A204.1 (cell line): Measurements from ENCODE around the gene SLC6A2.
"Not testable (repeated sequence)": the region's sequence is repeated elsewhere in the genome, so short reads cannot be mapped to it uniquely, and the experiment has no call there.

Experiments
- FAIRE-seq: peaks from 2 replicates; lab custom pipeline; 2012; peaks lifted over from hg19 to GRCh38; lab: Jason Lieb, UNC

Gene SLC6A2

DNA sequence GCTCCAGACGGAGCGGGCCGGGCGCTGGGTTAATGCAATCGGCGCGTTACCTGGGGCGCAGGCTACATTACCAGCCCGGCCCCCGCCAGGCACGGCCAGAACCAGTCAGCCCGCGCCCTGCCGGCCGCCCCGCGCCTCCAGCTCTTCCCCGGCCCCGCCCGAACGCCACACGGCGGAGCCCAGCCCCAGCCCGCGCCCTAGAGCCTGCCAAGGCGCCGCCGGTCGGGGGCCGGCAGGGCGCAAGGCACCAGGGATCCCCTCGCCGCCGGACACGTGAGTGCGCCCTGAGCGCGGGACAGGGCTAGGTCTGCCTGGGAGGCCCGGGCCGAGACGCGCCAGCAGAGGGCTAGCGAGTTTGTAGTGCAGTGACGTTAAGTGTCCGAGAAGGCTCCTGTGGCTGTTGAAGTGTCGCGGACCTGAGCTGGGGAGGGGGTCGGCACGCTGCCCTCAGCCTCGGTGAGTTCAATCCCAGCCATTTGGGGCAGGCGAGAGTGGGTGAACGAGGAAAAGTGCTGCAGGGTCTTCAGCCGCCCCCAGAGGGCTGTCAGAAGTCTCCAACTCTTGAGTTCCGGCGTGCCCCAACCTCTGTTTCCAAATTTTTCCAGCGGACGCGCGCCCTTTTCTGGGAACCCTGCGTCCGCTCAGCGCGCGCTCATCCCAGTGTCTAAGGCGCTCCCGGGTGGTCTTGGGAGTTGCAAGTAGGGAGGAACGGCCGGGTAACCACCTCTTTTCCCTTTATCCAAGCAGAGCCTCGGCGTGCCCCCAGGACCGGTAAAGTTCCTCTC, at the start of gene SLC6A2:
Gene SLC6A2 (plus strand): TSS at position 92 of the 785 bp plus-strand sequence. CDS start 707 bp downstream, outside the sequence.
- FAIRE-seq: no peak

DNA sequence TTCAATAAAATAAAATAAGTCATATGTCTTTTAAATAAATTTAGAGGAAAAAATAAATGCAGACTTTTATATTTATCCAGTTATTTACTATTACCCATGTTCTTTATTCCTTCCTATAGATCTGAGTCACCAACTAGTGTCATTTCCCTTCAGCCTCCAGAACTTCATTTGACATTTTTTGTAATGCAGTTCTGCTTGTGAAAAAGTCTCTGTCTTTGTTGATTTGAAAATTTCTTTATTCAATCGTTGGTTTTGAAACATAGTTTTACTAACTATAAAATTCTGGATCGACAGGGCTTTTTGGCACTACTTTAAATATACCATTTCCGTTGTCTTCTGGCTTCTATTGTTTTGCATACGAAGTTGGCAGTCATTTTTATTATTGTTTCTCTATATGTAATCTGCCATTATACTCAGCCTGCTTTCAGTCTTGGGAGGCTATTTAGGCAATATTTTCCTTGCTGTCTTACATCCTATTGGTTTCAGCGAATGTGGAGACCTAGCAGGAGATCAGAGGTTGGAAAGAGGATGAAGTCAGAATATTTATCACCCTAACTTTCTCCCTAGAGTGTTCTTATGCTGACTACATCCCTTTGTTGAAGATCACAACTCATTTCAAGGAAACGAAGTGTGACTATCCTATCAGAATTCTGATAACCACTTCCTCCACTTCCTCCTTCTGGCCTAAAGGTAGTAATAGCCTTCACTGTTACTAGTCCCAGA, 42.0 kb upstream of the SLC6A2 start:
- no peak for FAIRE-seq

DNA sequence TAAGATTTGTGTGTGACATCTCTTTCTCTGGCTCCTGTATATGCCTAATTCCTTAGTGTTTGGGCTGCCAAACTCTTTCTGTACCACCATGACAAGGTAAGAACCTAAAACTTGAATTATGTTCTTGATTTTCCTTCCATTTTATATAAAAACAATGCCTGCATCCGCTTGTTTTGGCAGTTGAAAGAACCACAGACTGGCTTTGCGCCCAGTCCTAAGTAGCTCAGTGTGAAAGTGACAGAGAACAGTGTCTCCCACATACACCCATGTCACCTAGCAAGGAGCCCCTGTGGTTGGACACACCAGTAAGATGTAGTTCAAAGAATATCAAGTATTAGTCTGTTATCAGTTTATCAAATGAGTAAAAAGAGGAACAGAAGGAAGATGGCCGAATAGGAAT, 40.7 kb upstream of the SLC6A2 start:
- no peak for FAIRE-seq

DNA sequence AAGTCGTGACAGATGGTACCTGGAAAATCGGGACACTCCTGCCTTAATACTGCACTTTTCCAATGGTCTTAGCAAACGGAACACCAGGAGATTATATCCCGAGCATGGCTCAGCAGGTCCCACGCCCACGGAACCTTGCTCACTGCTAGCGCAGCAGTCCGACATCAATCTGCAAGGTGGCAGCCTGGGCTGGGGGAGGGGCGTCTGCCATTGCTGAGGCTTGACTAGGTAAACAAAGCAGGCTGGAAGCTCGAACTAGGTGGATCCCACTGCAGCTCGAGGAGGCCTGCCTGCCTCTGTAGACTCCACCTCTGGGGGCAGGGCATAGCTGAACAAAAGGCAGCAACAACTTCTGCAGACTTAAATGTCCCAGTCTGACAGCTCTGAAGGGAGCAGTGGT, 40.1 kb upstream of the SLC6A2 start:
- not testable (repeated sequence) for FAIRE-seq

DNA sequence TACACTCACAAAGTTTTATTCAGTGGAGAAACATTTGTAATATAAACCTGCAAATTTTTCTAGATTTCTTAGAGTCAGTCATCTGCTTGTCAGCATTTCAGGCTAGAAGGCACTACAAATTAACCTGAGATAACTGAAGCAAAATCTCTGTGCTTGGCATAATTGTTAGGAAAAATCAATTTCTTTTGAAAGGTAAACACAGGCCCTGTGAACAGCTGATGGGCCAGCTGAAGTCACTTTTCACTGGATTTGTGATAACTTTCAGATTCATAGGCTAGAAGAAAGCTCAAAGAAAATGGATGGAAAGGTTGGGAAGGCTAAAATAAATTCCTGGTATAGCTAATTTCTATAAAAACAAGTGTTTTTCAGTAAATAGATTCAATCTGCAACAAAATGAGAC, 34.0 kb upstream of the SLC6A2 start:
- FAIRE-seq: no peak

DNA sequence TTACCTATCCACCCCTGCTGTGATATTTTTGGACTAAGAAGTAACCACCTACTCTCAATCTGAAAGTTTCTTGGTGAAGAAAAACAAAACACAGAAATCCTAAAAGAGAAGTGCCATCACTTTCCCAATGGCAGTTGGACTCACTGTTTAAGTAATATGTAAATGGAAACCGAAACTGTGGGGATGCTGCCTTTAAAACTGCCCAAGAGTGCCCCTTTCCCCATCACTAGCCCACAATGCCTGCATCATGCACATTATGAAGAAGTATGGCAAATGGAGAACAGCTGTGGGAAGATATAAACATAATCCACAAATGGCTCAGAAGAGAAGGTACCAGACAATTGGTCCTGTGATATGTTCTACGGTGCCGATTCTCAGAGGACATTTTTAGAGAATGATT, 33.5 kb upstream of the SLC6A2 start:
- FAIRE-seq: no peak

DNA sequence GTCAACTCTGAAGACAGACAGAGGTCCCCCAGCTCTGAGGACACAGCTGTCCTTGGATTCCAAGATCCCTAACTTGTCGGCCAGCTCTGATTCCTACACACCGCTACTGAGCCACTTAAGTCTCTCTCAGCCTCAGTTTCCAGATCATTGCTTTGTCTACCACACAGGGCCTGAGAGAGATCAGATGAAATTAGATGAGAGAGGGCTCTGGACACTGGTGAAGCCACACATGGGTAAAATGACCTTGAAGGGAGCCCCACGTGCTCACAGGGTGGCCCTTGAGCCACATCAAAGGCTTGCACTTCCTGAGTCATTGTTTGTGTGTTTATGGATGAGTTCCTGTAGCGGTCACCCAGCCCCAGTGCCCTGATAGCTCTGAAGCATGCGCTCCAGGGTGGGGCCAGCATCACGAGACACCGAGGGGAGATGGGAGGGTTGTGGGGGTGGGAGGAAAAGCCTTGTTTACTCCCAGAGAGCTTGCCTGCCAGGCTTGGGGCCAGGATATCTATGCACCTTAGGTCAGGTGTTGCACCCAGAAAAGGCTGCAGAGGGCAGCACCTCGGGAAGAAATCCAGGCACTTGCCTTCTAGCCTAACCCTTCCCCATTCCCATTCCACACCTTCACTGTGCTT, 32.7 kb upstream of the SLC6A2 start:
- no peak for FAIRE-seq

DNA sequence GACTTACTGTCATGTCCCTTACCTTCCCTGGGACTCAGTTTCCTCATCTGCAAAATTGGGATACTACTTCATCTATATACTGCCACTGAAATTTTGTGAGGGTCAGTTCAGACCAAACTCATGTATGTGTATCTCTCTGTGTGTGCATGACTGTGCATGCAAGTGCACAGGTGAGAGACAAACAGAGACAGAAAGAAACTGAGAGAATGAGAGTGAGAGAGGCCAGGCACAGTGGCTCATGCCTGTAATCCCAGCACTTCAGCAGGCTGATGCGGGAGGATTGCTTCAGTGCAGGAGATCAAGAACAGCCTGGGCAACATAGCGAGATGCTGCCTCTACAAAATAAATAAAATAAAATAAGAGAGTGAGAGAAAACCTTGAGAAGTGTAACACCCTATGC, 32.1 kb upstream of the SLC6A2 start:
- no peak for FAIRE-seq

DNA sequence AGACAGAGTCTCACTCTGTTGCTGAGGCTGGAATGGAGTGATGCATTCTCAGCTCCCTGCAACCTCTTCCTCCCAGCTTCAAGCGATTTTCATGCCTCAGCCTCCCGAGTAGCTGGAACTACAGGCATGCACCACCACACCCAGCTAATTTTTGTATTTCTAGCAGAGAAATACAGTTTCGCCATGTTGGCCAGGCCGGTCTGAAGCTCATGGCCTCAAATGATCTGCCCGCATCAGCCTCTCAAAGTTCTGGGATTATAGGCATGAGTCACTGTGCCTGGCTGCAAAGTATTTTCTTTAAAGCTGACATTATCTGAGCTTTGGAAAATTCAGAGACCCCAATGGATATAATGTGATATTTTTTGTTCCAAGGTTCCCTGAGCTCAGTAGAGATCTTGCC, 31.1 kb upstream of the SLC6A2 start:
- no peak for FAIRE-seq

DNA sequence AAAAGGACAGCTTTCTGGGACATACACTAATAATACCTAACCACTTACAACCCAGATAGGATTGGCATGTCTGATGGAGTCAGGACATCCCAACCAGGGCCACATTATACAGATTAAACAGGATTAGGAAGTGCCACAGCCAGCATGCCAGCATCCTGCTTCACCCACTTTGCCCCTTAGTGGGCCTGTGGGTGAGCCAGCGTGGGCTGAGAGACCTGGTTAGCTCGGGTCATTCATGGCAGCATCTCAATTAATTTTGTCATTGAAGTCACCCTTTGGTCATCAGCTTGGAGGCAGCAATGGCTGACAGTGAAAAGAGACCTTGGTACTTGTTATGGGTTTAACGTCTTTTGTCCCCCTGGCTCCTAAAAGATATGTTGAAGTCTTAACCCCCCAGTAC, 29.9 kb upstream of the SLC6A2 start:
- no peak for FAIRE-seq

DNA sequence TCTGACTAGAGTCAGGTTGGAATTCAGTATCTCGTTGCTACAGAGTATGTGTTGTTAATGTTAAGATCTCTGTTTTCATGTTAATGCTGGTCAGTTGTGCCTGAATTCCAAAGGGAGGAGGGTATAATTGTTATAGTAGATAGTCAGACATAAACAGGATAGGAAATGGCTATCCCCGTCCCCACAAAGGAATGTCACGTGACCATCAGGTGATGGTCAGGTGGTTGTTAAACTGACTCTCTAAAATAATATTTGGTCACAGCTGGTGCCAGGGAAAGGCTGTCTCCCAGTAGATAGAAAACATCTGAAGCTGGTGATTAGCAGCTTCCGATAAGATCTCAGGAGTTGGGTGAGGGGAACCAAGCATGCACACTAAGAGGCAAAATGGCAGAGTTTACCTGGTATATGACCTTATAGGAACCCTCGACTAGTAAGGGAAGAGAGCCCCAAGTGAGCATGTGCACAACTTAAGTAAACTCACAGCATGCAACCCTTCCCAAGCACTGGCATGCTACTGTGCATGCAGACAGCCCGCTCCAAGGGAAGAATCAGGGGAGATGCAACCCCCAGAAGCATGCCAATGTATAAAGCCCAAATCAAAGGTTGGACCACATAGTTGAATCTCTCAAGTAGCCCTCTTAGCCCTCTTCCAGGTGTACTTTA, 27.4 kb upstream of the SLC6A2 start:
- no peak for FAIRE-seq

DNA sequence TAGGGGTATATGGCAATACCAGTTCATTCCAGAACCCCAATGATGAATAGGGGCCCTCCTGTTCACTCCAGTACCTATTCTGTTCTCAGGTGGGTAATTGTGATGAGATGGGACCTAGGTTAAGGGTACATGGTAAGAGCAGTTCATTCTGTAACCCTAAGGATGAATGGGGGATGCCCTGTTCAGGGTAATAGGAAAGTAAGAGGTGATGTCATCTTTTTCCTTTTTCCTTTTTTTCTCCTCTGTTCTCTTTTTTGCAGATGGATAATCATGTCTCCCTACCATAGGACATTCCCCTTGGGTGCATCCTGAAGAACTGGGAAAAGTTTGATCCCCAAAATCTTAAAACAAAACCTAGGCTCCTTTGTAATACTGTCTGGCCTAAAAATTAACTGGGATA, 25.0 kb upstream of the SLC6A2 start:
- FAIRE-seq: no peak

DNA sequence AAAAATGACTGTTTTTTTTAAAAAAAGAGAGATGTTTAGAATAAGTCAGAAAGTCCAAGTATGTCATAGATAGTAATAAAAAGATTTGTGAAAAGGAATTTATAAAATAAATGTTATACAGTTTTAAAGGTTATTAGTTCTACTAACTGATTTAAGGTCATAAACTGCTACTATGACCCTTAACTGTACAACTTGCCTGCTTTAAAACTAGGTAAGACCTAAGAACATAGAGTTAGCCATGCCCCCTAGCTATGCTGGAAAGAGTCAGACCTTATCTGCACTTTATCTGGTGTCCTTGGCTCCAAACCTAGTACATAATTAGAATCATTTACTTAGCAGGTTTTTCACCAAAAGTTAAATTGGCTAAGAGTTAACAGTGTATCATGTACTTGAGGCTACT, 23.5 kb upstream of the SLC6A2 start:
- no peak for FAIRE-seq

DNA sequence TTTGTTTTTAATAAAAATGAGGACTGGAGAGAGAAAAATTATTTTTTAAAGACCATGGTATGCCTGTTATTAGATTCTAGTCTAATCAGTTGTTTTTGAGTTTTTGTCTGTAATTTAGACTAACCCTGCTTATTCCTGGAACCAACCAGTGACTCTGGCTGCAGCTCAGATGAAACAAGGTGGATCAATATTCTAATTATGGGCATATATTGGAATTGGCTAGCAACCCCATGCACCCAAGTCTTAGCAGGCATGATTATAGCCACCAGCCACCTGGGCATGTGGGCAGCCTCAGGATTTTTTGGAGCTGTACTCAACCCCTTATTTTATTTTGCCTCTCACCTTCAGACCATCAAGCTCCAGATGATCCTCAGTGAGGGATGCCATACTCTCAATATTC, 21.6 kb upstream of the SLC6A2 start:
- FAIRE-seq: no peak

DNA sequence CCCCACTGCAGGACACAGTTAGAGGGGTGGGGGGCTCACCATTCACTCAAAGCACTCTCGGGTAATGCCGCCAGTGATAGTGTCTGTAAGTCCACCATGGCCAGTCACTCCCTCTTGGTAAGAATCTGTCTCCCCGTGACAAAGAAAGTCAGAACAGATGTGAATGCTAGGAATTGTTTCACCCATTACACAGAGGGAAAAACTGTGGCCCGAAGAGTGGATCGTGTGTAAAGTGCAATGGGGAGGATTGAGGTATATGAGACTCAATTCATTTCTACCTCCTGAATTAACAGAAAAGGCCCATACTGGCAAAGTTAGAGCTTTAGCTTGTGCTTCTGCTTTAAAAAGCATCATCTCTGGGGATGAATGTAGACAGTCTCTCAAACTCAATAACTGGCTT, 17.5 kb upstream of the SLC6A2 start:
- FAIRE-seq: no peak

DNA sequence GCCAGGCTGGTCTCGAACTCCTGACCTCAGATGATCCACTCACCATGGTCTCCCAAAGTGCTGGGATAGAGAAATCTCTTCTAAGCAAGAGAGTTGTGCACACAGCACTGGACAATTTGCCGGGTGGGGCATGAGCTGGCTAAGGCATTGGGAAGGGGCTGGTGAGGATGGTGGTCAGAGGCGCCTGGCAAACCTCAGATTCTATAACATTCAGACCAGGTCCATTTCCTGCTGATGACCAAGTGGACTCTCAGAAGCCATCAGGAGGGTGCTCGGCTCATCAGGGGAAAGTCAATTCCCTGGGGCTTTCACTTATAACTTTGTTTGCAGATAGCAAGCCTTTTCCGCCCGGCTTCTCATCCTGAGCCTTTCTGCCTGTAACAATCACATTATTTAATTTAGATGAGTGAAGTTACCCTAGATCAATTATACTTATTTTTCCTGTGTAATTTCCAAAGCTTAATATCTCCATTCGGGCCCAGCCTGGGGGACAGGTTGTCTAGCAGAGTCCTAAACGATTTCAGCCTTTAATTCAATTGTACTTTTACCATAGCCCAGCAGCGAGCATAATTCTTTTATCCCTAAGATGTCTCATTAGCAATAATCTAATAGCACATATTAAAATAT, 15.0 kb upstream of the SLC6A2 start:
- FAIRE-seq: no peak

DNA sequence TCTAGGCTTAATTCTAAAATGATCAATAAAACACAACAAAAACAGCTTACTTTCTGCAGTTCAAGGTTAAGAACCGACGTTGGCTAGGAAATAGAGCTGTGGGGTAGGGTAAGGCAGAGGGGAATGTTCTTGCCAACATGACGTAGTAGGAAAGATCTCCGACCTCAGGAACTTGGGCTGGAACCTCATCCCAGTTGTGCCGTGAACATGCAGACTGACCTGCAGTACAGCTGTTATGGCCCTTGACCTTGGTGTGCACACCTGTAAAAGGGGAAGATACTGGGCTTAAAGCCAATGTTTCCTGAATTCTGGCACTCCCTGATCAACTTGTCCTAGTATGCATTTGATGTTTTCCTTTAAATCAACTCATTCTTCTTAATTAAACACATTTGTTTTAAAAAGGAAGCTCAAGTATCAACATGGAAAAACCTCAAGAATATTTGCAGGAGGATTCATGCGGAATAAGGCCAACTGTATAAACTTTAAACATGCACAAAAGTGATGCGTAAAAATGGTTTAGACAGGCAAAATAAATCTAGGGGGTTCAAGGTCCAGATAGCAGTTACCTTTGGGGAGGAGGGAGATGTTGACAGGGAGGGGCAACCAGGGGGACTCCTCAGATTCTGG, 14.2 kb upstream of the SLC6A2 start:
- no peak for FAIRE-seq

DNA sequence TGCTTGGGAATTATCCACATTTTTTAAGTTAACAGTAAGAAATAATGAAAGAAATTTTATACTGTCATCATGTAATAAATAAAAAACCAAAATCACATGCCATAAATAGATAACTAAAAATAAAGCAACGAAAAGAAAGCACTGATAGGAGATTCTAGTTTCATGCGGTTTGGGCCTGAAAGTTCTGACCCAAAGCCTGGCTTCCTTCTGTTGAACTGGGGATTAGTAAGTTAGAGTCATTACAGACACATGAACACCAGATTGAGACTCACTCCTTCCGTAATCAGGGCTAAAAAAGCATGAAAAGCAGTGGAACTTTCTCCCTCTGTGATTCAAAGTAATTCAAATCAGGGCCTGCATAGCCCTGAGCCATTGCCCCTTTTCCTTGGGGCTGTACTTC, 13.2 kb upstream of the SLC6A2 start:
- no peak for FAIRE-seq

DNA sequence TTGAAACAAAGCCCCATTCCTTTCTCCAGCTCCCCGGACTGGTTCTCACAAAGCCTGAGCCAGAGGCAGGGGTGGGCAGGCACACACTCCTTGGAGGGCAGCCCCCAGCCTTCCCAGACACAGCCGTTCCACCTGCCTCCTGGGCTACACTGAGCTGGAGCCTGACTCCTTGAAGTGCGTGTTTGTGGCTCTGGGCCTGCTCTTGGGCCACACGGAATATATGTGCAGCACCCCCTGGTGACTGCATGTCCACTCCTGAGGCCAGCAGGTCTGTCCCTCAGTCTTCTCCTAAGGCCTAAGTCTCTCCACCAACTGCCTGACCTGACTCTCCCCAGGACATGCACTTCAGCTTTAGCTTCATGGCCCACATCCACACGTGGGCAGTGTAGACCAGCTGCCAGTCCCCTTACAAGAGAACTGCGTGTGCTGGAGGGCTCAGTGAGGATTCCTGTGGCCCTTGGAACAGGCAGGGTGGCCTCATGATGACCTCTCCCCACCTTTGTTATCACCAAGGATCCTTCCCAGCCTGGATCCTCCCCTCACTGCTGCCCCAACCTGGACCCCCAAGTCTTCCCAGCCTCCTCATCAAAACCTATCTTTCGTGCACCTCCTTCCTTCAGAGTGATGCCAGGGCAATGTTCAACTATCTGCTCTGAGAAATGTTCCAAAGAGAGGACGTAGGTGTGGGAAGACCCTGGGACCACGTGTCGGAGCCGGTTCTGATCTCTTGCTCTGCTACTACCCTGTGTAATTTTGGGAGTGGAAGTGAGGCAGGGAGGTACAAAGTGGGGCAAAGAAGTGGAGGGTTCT, 12.4 kb upstream of the SLC6A2 start:
- no peak for FAIRE-seq

DNA sequence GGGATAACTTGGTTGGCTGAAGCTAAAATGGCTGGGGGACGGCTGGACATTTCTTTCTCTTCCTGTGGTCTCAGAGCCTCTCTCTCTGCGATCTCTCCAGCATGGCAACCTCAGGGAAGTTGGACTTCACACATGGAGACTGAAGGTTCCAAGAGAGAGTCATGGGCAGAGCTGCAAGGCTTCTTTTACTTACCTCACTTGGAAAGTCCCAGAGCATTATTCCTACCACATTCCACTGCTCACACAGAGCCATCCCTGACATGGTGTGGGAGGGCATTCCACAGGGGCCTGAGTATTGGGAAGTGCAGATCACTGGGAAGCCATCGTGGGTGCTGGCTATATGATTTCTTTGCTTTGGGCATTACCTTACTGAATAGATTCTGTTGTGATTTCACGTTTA, 9.8 kb upstream of the SLC6A2 start:
- FAIRE-seq: no peak

DNA sequence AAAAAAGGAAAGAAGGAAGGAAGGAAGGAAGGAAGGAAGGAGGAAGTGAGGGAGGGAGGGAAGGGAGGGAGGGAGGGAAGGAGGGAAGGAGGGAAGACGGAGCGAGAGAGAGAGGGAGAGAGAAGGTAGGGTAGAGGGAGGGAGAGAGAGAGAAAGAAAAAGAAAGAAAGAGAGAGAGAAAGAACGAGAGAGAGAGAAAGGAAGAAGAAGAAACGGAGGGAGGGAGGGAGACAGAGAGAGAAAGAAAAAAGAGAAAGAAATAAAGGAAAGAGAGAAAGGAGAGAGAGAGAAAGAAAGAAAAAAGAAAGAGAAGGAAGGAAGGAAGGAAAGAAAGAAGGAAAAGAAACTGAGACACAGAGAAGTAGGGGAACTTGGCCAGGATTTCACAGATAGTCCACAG, 8.4 kb upstream of the SLC6A2 start:
- FAIRE-seq: no peak
